Stimulated activated CD4-positive, alpha-beta T cell treated with anti-CD3 and anti-CD28 coated beads, Interleukin-1b, Interleukin-23, amount 100 ng/mL, for 24 hours (primary cell): ENCODE measurements around the gene HIPK2.

Experiments used
- DNase-seq, 4 experiments: peaks; one replicate each; pipeline ENCODE4 v3.0.0-alpha.2; 2020; ENCODE audit warnings: low read depth in 4 of 4, low spot score in 1 of 4

The HIPK2 gene

GRCh38 chr7:139783647-139784385, 6.0 kb upstream of the HIPK2 start:
- DNase-seq: no peak

- no peak for DNase-seq
These were observed 5.1 kb upstream of the HIPK2 start for GRCh38 chr7:139782932-139783331.

GRCh38 chr7:139777133-139777891, 486 bp downstream of the HIPK2 start:
- DNase-seq: peak in 1 of 4 experiments; percentile 30

- DNase-seq: no peak
These were observed 1.2 kb downstream of the HIPK2 start for GRCh38 chr7:139776486-139777132.

GRCh38 chr7:139775829-139776266, 1.9 kb downstream of the HIPK2 start:
- DNase-seq: peak in 1 of 4 experiments; percentile 21

- DNase-seq: no peak
These were observed 3.4 kb downstream of the HIPK2 start for GRCh38 chr7:139774376-139774775.

- DNase-seq: no peak
These were observed 4.4 kb downstream of the HIPK2 start for GRCh38 chr7:139773371-139773770.

GRCh38 chr7:139772873-139773272, 4.9 kb downstream of the HIPK2 start:
- no peak for DNase-seq

- DNase-seq: no peak
These were observed 5.7 kb downstream of the HIPK2 start for GRCh38 chr7:139772115-139772514.

GRCh38 chr7:139771001-139771956, 6.5 kb downstream of the HIPK2 start:
- DNase-seq: no peak

- no peak for DNase-seq
These were observed 8.0 kb downstream of the HIPK2 start for GRCh38 chr7:139769761-139770160.

- no peak for DNase-seq
These were observed 8.7 kb downstream of the HIPK2 start for GRCh38 chr7:139769066-139769465.

- DNase-seq: no peak
These were observed 9.5 kb downstream of the HIPK2 start for GRCh38 chr7:139768249-139768824.

- no peak for DNase-seq
These were observed 10.2 kb downstream of the HIPK2 start for GRCh38 chr7:139767561-139767982.

- no peak for DNase-seq
These were observed 12.7 kb downstream of the HIPK2 start for GRCh38 chr7:139765143-139765542.

- no peak for DNase-seq
These were observed 14.5 kb downstream of the HIPK2 start for GRCh38 chr7:139763330-139763729.

- DNase-seq: no peak
These were observed 14.9 kb downstream of the HIPK2 start for GRCh38 chr7:139762886-139763285.

- no peak for DNase-seq
These were observed 19.4 kb downstream of the HIPK2 start for GRCh38 chr7:139758388-139758787.

GRCh38 chr7:139757968-139758367, 19.8 kb downstream of the HIPK2 start:
- DNase-seq: no peak

GRCh38 chr7:139753693-139754111, 24.1 kb downstream of the HIPK2 start:
- no peak for DNase-seq
